ENCODE data around the gene RAB27A.

DNA sequence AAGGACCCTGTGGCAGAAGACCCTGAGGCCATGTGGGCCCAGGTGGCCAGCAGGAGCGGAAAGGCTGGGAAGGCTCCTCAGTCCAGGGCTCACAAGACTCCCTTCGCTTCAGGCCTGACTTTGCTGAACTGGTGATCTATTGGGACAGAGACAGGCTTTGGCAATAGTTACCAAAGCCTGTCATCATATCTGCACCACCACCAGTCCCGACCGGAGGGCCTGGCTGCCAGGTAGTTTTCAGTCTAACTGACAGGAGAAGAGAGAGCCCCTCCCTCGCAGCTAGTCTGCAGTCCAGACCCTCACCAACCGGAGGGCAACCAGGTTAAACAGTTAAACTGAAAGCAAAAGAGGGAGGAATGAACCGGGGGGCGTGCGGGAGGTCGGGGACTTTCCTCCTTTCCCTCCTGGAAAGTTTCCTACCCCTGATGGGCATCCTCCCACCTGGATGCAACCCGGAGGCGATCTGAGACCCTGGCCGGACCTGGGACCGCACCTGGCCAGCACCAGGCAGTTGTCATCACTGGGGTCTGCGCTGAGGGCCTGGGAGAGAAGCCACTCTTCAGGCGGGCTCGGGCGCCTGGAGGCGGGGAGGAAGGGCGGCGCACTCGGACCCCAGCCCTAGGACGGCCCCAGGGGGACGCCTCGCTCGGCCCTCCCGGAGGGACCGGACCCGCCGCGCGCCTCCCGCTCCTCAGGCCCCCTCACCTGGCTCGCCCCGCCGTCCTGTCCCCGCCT is 435 bp downstream of the RAB27A start:
- TF ChIP-seq CTCF (IDR thresholded peaks at IDR 0.05): no peak
- peak in 2 of 4 donors; percentile 7 to 50 for TF ChIP-seq POLR2A (IDR thresholded peaks at IDR 0.05)
- peak; percentile 28 to 77 for TF ChIP-seq POLR2AphosphoS5 (IDR thresholded peaks at IDR 0.05)
- TF ChIP-seq EP300 (IDR thresholded peaks at IDR 0.05): peak in 1 of 4 donors; percentile 8

Measured in upper lobe of left lung (tissue), 4 donors.